Loucy (cell line): ENCODE data around the gene CASK.

ENCODE experiments used
- H2AFZ ChIP-seq: fragments of 200-600 bp; sonication (generic); 2 replicates; pipeline ENCODE4 v1.6.0; 2016; ENCODE audit warnings: antibody characterized with exemption, mild to moderate bottlenecking, low read length, moderate library complexity
- H3F3A ChIP-seq: fragments of 200-600 bp; 2 replicates; pipeline ENCODE4 v1.6.0; 2016; ENCODE audit warnings: antibody characterized with exemption, low read depth, mild to moderate bottlenecking
- H3K27me3 ChIP-seq: fragments of 200-600 bp; sonication (generic); 2 replicates; pipeline ENCODE4 v1.6.1; 2014; ENCODE audit warnings: low read length, mild to moderate bottlenecking; ENCODE audit not compliant: insufficient read depth, poor library complexity, severe bottlenecking
- H3K36me3 ChIP-seq: fragments of 200-600 bp; sonication (generic); 2 replicates; pipeline ENCODE4 v1.6.1; 2016; ENCODE audit warnings: low read length; ENCODE audit not compliant: insufficient read depth
- H3K4me1 ChIP-seq: fragments of 200-600 bp; sonication (generic); 2 replicates; pipeline ENCODE4 v1.5.1; 2014; ENCODE audit warnings: low read length, mild to moderate bottlenecking; ENCODE audit not compliant: insufficient read depth, poor library complexity, severe bottlenecking
- H3K4me2 ChIP-seq: fragments of 200-600 bp; sonication (generic); 2 replicates; pipeline ENCODE4 v1.6.0; 2014; ENCODE audit warnings: antibody characterized with exemption, low read length, low read depth, mild to moderate bottlenecking; ENCODE audit not compliant: poor library complexity, severe bottlenecking
- H3K4me3 ChIP-seq: fragments of 200-600 bp; sonication (generic); 2 replicates; pipeline ENCODE4 v1.5.1; 2014; ENCODE audit warnings: low read length, mild to moderate bottlenecking, mixed read lengths; ENCODE audit not compliant: poor library complexity, severe bottlenecking
- H3K79me2 ChIP-seq: fragments of 200-600 bp; sonication (generic); 2 replicates; pipeline ENCODE4 v1.6.1; 2014; ENCODE audit warnings: low read length; ENCODE audit not compliant: insufficient read depth
- H3K9ac ChIP-seq: fragments of 200-600 bp; sonication (generic); 2 replicates; pipeline ENCODE4 v1.6.0; 2014; ENCODE audit warnings: mild to moderate bottlenecking, low read depth, low read length, moderate library complexity; ENCODE audit not compliant: poor library complexity, severe bottlenecking
- H3K9me2 ChIP-seq: fragments of 200-600 bp; sonication (generic); replicated peaks from 2 replicates; pipeline ENCODE4 v1.6.1; 2016; ENCODE audit warnings: low read depth, low read length, mixed read lengths
- H3K9me3 ChIP-seq: fragments of 200-600 bp; sonication (generic); 2 replicates; pipeline ENCODE4 v1.6.1; 2014; ENCODE audit warnings: mild to moderate bottlenecking, antibody characterized with exemption, low read length, low read depth; ENCODE audit not compliant: insufficient read depth
- H4K20me1 ChIP-seq: fragments of 200-600 bp; sonication (generic); 2 replicates; pipeline ENCODE4 v1.6.0; 2014; ENCODE audit warnings: antibody characterized with exemption, low read length, mild to moderate bottlenecking; ENCODE audit not compliant: insufficient read depth, poor library complexity, severe bottlenecking
- EZH2phosphoT487 ChIP-seq: fragments of 200-600 bp; IDR thresholded peaks from 2 replicates; pipeline ENCODE4 v1.6.1; 2018; ENCODE audit warnings: antibody characterized with exemption, mild to moderate bottlenecking, moderate library complexity, borderline replicate concordance
- TF ChIP-seq, protein P1 (sequence below): fragments of 200-600 bp; sonication (generic); conservative IDR thresholded peaks from 2 replicates; pipeline ENCODE4 v1.5.1; 2014; ENCODE audit warnings: mild to moderate bottlenecking, antibody characterized with exemption, low read length

Gene CASK

DNA sequence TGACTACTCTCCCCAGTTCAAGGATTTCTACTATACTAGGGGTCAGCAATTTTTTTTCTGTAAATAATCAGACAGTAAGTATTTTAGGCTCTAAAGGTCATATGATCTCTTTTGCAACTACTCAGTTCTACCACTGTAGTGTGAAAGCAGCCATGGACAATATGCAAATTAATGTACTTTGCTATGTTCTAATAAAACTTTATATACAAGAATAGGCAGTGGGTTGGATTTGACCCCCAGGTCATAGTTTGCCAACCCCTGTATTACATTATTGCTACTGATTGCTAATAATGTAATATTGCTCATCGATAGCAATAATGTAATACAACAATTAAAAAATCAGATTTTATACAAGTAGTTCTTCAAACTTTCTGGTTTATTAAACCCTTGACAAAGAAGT lies 293.8 kb downstream of the CASK start:
- no peak overlapping the region for H3K9ac ChIP-seq
- H4K20me1 ChIP-seq, result no peaks in the 10 kb centered on the region
- no peak overlapping the region for H2AFZ ChIP-seq
- H3K79me2 ChIP-seq, result no peaks in the 10 kb centered on the region
- no peak for TF ChIP-seq EZH2phosphoT487
- TF ChIP-seq, protein P1, sequence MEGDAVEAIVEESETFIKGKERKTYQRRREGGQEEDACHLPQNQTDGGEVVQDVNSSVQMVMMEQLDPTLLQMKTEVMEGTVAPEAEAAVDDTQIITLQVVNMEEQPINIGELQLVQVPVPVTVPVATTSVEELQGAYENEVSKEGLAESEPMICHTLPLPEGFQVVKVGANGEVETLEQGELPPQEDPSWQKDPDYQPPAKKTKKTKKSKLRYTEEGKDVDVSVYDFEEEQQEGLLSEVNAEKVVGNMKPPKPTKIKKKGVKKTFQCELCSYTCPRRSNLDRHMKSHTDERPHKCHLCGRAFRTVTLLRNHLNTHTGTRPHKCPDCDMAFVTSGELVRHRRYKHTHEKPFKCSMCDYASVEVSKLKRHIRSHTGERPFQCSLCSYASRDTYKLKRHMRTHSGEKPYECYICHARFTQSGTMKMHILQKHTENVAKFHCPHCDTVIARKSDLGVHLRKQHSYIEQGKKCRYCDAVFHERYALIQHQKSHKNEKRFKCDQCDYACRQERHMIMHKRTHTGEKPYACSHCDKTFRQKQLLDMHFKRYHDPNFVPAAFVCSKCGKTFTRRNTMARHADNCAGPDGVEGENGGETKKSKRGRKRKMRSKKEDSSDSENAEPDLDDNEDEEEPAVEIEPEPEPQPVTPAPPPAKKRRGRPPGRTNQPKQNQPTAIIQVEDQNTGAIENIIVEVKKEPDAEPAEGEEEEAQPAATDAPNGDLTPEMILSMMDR, result no peak
- no peak overlapping the region for H3K4me3 ChIP-seq
- H3K27me3 ChIP-seq, result no peaks in the 10 kb centered on the region
- no peaks in the 10 kb centered on the region for H3K9me3 ChIP-seq
- H3K9me2 ChIP-seq, result no peaks in the 10 kb centered on the region
- H3F3A ChIP-seq, result no peaks in the 10 kb centered on the region
- peaks cover 8% of the 10 kb centered on the region; the same call in 1 of the 2 replicates for H3K36me3 ChIP-seq
- peaks cover 5% of the 10 kb centered on the region for H3K4me1 ChIP-seq
- no peak overlapping the region for H3K4me2 ChIP-seq

DNA sequence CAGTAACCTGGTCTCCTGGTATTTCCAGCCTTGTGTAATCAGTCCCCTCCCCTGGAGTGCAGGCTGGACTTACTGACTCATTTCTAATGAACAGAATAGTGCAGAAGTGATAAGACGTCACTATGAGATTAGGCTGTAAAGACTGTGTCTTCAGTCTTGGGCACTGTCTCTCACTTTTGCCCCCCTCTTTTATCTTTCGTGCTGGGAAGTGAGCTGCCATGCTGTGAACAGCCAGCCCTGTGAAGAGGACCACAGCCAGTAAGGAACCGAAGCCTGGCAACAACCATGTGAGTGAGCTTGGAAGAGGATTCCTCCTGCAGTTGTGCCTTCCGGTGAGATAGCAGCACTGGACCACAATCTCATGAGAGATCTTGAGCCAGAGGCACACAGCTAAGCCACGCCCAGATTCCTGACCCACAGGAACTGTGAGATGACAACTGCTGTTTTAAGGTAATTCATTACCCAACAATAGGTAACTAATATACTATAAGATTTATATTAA lies 302.1 kb downstream of the CASK start:
- no peak overlapping the region for H3K4me2 ChIP-seq
- H4K20me1 ChIP-seq, result no peaks in the 10 kb centered on the region
- H3K4me1 ChIP-seq, result no peaks in the 10 kb centered on the region
- H3K9ac ChIP-seq, result no peak overlapping the region
- H3K9me2 ChIP-seq, result no peaks in the 10 kb centered on the region
- H2AFZ ChIP-seq, result no peak overlapping the region
- no peaks in the 10 kb centered on the region for H3K9me3 ChIP-seq
- no peak for TF ChIP-seq EZH2phosphoT487
- TF ChIP-seq, protein P1, result no peak
- H3K4me3 ChIP-seq, result no peak overlapping the region
- H3K36me3 ChIP-seq, result peaks cover 16% of the 10 kb centered on the region; the same call in 1 of the 2 replicates
- H3K27me3 ChIP-seq, result no peaks in the 10 kb centered on the region
- no peaks in the 10 kb centered on the region for H3F3A ChIP-seq
- H3K79me2 ChIP-seq, result no peaks in the 10 kb centered on the region

DNA sequence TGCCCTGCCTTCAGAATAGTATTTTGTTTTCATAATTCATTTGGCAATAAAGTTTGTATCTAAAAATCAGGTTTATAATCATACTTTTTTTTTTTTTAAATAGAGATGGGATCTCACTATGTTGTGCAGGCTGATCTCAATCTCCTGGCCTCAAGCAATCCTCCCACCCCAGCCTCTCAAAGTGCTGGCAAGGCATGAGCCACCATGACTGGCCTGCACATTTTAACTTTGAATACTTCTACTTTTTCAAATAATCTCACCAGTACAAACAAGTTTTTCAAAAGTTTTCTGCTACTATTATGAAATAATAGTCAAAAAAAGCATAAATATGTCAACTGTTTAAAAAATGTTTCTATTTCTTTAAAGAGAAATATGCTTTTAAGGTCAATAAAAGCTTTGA lies 304.1 kb downstream of the CASK start:
- Histone ChIP-seq H3K4me2 (no peak overlapping the region), H3K27me3 (no peaks in the 10 kb centered on the region), H3K4me1 (no peaks in the 10 kb centered on the region), H3K79me2 (no peaks in the 10 kb centered on the region), H3K9me2 (no peaks in the 10 kb centered on the region), H4K20me1 (no peaks in the 10 kb centered on the region), H3K9ac (no peak overlapping the region), H3K9me3 (no peaks in the 10 kb centered on the region), H3K36me3 (peaks cover 7% of the 10 kb centered on the region; the same call in 1 of the 2 replicates), H3K4me3 (no peak overlapping the region), H2AFZ (no peak overlapping the region), H3F3A (no peaks in the 10 kb centered on the region)
- no peak for TF ChIP-seq EZH2phosphoT487
- TF ChIP-seq, protein P1, result no peak
